ENCODE data around the gene NFKBIA.
A peak's percentile ranks its signal among the peaks of the same experiment; 100 is the strongest.
"Not testable (repeated sequence)": the region's sequence is repeated elsewhere in the genome, so short reads cannot be mapped to it uniquely, and the experiment has no call there.

Gene NFKBIA

DNA sequence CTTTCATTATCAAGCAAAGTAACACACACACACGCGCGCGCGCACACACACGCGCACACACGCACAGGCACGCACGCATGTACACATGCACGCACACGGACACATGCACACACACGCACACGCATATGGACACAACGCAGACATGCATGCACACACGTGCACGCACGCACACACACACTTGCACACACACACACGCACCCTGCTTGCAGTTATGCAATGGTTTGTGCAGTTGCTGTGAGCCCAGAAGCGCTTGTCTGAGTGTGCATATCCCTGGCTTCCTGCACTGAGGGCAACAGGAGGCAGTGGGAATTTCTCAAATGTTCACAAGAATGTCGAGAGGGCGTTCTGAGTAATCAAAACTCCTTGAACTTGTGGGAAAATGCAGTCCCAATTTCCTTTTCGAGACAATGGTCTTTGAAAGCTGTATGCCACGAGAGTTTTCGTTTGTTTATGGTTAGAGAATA lies 41.6 kb downstream of the NFKBIA start:
- DNase-seq (ENCODE audit: low spot score) = no peak
- Histone ChIP-seq H3K27ac (ENCODE audit: poor library complexity, severe bottlenecking) (no peak overlapping the region), H3K36me3 (ENCODE audit: low read depth) (no peaks in the 10 kb centered on the region), H3K4me3 (ENCODE audit: severe bottlenecking) (no peak overlapping the region), H3K27me3 (ENCODE audit: insufficient read depth, poor library complexity, severe bottlenecking) (no peaks in the 10 kb centered on the region), H3K9me3 (ENCODE audit: severe bottlenecking) (no peaks in the 10 kb centered on the region), H3K4me1 (ENCODE audit: insufficient read depth, poor library complexity, severe bottlenecking) (peaks cover 15% of the 10 kb centered on the region)
- ATAC-seq (ENCODE audit: low read depth) = no peak
- TF ChIP-seq, protein P1, sequence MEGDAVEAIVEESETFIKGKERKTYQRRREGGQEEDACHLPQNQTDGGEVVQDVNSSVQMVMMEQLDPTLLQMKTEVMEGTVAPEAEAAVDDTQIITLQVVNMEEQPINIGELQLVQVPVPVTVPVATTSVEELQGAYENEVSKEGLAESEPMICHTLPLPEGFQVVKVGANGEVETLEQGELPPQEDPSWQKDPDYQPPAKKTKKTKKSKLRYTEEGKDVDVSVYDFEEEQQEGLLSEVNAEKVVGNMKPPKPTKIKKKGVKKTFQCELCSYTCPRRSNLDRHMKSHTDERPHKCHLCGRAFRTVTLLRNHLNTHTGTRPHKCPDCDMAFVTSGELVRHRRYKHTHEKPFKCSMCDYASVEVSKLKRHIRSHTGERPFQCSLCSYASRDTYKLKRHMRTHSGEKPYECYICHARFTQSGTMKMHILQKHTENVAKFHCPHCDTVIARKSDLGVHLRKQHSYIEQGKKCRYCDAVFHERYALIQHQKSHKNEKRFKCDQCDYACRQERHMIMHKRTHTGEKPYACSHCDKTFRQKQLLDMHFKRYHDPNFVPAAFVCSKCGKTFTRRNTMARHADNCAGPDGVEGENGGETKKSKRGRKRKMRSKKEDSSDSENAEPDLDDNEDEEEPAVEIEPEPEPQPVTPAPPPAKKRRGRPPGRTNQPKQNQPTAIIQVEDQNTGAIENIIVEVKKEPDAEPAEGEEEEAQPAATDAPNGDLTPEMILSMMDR (IDR thresholded peaks at IDR 0.05; ENCODE audit: poor library complexity, severe bottlenecking) = no peak

DNA sequence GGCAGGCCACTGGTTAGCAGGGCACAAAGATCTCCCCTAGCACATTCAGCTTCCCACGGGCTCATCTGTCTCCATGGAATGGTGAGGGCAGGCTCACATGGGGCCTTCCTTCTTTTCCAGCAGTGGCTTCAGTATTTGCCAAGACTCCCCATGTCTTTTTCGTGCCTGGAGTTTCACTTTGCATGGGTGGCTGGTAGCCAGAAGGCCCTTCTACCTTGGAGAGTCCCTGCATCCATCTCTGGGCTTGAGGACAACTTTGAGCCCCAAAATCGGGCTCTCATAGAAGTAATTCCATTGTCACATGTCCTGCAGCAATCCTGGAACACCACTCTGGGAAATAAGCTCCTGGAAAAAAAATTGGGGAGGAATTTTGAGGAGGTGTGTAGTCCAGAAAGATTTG lies 42.1 kb downstream of the NFKBIA start:
- TF ChIP-seq, protein P1 (IDR thresholded peaks at IDR 0.05; ENCODE audit: poor library complexity, severe bottlenecking) = no peak
- ATAC-seq (ENCODE audit: low read depth) (no peak), DNase-seq (ENCODE audit: low spot score) (no peak)
- Histone ChIP-seq H3K4me3 (ENCODE audit: severe bottlenecking) (no peak overlapping the region), H3K9me3 (ENCODE audit: severe bottlenecking) (no peaks in the 10 kb centered on the region), H3K36me3 (ENCODE audit: low read depth) (no peaks in the 10 kb centered on the region), H3K27me3 (ENCODE audit: insufficient read depth, poor library complexity, severe bottlenecking) (no peaks in the 10 kb centered on the region), H3K4me1 (ENCODE audit: insufficient read depth, poor library complexity, severe bottlenecking) (peaks cover 15% of the 10 kb centered on the region), H3K27ac (ENCODE audit: poor library complexity, severe bottlenecking) (no peak overlapping the region)

DNA sequence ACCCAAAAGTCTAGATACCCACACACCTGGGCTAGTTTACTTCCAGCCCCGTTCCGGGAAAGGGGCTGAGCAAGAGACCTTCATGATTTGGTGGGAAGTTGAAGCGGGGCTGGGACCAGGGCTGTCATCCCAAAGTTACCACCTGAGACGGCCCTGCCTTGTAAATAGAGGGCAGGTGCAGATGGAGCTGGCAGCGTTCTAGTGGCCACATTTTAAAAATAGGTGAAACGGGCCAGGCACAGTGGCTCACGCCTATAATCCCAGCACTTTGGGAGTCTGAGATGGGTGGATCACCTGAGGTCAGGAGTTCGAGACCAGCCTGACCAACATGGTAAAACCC lies 43.4 kb downstream of the NFKBIA start:
- H3K27ac ChIP-seq (ENCODE audit: poor library complexity, severe bottlenecking) = no peak overlapping the region
- H3K27me3 ChIP-seq (ENCODE audit: insufficient read depth, poor library complexity, severe bottlenecking) = no peaks in the 10 kb centered on the region
- H3K9me3 ChIP-seq (ENCODE audit: severe bottlenecking) = no peaks in the 10 kb centered on the region
- ATAC-seq (ENCODE audit: low read depth) = no peak
- TF ChIP-seq, protein P1 (IDR thresholded peaks at IDR 0.05; ENCODE audit: poor library complexity, severe bottlenecking) = no peak
- no peaks in the 10 kb centered on the region for H3K36me3 ChIP-seq (ENCODE audit: low read depth)
- no peak for DNase-seq (ENCODE audit: low spot score)
- H3K4me3 ChIP-seq (ENCODE audit: severe bottlenecking) = no peak overlapping the region
- peaks cover 20% of the 10 kb centered on the region for H3K4me1 ChIP-seq (ENCODE audit: insufficient read depth, poor library complexity, severe bottlenecking)

DNA sequence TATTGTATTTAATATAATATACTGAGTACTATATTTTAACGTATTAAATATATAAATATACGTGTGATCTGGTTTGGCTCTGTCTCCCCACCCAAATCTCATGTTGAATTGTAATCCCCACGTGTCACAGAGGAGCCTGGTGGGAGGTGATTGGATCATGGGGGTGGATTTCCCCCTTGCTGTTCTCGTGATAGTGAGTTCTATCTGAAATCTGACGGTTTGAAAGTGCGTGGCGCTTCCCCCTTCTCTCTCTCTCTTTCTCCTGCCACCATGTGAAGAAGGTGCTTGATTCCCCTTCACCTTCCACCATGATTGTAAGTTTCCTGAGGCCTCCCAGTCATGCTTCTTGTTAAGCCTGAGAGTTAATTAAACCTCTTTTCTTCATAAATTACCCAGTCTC lies 44.9 kb downstream of the NFKBIA start:
- not testable (repeated sequence) for H3K27me3 ChIP-seq (ENCODE audit: insufficient read depth, poor library complexity, severe bottlenecking); H3K36me3 ChIP-seq (ENCODE audit: low read depth); ATAC-seq (ENCODE audit: low read depth); H3K4me3 ChIP-seq (ENCODE audit: severe bottlenecking); DNase-seq (ENCODE audit: low spot score); H3K9me3 ChIP-seq (ENCODE audit: severe bottlenecking); H3K27ac ChIP-seq (ENCODE audit: poor library complexity, severe bottlenecking)
- H3K4me1 ChIP-seq (ENCODE audit: insufficient read depth, poor library complexity, severe bottlenecking) = peaks cover 12% of the 10 kb centered on the region

DNA sequence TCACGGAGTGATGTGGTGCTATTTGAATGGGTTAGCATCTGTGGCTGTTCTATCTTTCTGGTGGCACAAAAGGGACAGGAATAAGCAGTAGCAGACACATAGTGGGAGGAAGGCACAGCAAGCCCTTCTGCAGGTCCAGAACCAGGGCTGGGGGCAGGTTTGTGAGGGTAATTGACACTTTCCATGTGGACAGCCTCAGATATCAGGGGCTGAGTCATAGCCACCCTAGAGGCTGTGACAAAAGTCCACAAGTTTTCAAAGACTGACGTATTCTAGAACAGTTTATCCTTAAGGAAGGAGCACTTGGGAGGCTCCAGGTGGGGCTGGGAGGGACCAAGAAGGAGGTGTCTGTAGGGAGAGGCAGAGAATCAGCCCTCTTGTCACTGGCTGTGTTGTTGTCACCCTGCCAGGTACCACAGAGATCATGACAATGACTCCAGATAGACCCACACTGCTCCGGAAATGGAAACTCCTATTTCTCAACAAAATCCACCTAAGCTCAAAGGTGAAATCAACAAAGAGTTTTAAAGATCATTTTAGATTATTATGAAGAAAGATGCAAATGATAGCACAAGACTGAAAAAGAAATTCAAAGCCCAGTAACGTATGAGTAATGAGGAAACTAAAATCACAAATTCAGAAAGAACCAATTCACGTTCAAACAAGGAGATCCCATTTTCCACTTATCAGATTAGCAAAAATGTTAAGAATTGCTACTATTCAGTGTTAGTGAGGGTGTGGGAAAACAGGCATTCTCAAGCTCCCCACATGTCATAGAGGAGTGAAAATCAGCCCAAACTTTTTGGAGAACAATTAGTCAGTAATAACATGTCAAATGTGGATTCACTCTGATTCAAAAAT lies 48.3 kb downstream of the NFKBIA start:
- peak; percentile 48 for ATAC-seq (ENCODE audit: low read depth)

DNA sequence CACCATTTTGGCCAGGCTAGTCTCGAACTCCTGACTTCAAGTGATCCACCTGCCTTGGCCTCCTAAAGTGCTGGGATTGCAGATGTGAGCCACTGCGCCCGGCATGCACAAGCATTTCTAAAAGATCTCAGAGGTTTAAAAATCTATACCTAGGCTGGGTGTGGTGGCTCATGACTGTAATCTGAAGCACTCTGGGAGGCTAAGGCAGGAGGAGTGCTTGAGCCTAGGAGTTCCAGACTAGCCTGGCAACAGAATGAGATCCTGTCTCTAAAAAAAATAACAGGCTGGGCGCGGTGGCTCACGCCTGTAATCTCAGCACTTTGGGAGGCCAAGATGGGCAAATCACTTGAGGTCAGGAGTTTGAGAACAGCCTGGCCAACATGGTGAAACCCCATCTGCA lies 49.3 kb downstream of the NFKBIA start:
- ATAC-seq (ENCODE audit: low read depth); H3K4me1 ChIP-seq (ENCODE audit: insufficient read depth, poor library complexity, severe bottlenecking); H3K27me3 ChIP-seq (ENCODE audit: insufficient read depth, poor library complexity, severe bottlenecking); H3K27ac ChIP-seq (ENCODE audit: poor library complexity, severe bottlenecking); H3K9me3 ChIP-seq (ENCODE audit: severe bottlenecking); H3K36me3 ChIP-seq (ENCODE audit: low read depth); H3K4me3 ChIP-seq (ENCODE audit: severe bottlenecking); DNase-seq (ENCODE audit: low spot score): not testable (repeated sequence)

More for the DNA sequence above, 48.3 kb downstream of the NFKBIA start:
- DNase-seq (ENCODE audit: low spot score) = no peak
- Histone ChIP-seq H3K9me3 (ENCODE audit: severe bottlenecking) (no peaks in the 10 kb centered on the region), H3K36me3 (ENCODE audit: low read depth) (no peaks in the 10 kb centered on the region), H3K27ac (ENCODE audit: poor library complexity, severe bottlenecking) (peak overlapping the region; percentile 11), H3K4me1 (ENCODE audit: insufficient read depth, poor library complexity, severe bottlenecking) (peaks cover 12% of the 10 kb centered on the region), H3K27me3 (ENCODE audit: insufficient read depth, poor library complexity, severe bottlenecking) (no peaks in the 10 kb centered on the region), H3K4me3 (ENCODE audit: severe bottlenecking) (no peak overlapping the region)
- TF ChIP-seq, protein P1 (IDR thresholded peaks at IDR 0.05; ENCODE audit: poor library complexity, severe bottlenecking) = no peak
